Esophagus squamous epithelium (tissue), 4 donors: ENCODE measurements around the gene HKDC1.

Experiments used
- CTCF ChIP-seq, 6 experiments: fragments of 450-650 bp in 4 of 6; fragments of 200-600 bp in 2 of 6; sonication (generic) in 2 of 6; IDR thresholded peaks; one replicate each; pipeline ENCODE4 v1.5.1; 2016 to 2019; ENCODE audit warnings: antibody characterized with exemption in 6 of 6, mild to moderate bottlenecking in 4 of 6, moderate library complexity in 4 of 6
- POLR2A ChIP-seq, 4 donors: fragments of 450-650 bp; IDR thresholded peaks; one replicate each; pipeline ENCODE4 v1.6.1; 2017; ENCODE audit warnings: antibody characterized with exemption in 4 of 4, mild to moderate bottlenecking in 4 of 4, moderate library complexity in 3 of 4

- no peak for TF ChIP-seq CTCF (IDR thresholded peaks at IDR 0.05)
- no peak for TF ChIP-seq POLR2A (IDR thresholded peaks at IDR 0.05)
Observed at GRCh38 chr10:69259547-69260243, 39.6 kb downstream of the HKDC1 start.
